Measurements from ENCODE around the gene KNDC1.

- no peak for TF ChIP-seq CTCF (conservative IDR thresholded peaks at IDR 0.05)
- TF ChIP-seq EZH2 (IDR thresholded peaks at IDR 0.05; ENCODE audit: low read depth) = no peak
Measured at GRCh38 chr10:133225707-133226191, 65.7 kb downstream of the KNDC1 start.
